HG03139 (cell line): ENCODE measurements around the gene ZNF718.
"Not testable (repeated sequence)": the region's sequence is repeated elsewhere in the genome, so short reads cannot be mapped to it uniquely, and the experiment has no call there.

Experiments used
- ATAC-seq: cut with Tn5 transposase; IDR thresholded peaks from one replicate; pipeline ENCODE4 v1.9.1; 2021; ENCODE audit not compliant: unreplicated experiment

ZNF718 gene

GRCh38 chr4:147233-147632, 22.9 kb downstream of the ZNF718 start:
- no peak for ATAC-seq

DNA sequence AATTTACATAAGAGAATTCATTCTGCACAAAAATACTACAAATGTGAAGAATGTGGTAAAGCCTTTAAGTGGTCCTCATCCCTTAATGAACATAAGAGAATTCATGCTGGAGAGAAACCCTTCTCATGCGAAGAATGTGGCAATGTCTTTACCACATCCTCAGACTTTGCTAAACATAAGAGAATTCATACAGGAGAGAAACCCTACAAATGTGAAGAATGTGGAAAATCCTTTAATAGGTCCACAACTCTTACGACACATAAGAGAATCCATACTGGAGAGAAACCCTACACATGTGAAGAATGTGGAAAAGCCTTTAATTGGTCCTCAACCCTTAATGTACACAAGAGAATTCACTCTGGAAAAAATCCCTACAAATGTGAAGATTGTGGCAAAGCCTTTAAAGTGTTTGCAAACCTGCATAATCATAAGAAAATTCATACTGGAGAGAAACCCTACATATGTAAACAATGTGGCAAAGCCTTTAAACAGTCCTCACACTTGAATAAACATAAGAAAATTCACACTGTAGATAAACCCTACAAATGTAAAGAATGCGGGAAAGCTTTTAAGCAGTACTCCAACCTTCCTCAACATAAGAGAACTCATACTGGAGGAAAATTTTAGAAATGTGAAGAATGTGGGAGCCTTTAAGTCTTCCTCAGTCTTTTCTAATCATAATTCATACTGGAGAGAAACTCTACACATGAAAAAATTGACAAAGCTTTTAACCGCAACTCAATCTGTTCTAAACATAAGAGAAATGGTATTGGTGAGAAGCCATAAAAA, 37.4 kb downstream of the ZNF718 start:
- no peak for ATAC-seq

DNA sequence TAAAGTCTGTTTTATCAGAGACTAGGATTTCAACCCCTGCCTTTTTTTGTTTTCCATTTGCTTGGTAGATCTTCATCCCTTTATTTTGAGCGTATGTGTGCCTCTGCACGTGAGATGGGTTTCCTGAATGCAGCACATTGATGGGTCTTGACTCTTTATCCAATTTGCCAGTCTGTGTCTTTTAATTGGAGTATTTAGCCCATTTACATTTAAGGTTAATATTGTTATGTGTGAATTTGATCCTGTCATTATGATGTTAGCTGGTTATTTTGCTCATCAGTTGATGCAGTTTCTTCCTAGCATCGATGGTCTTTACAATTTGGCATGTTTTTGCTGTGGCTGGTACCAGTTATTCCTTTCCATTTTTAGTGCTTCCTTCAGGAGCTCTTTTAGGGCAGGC, 45.3 kb downstream of the ZNF718 start:
- not testable (repeated sequence) for ATAC-seq

DNA sequence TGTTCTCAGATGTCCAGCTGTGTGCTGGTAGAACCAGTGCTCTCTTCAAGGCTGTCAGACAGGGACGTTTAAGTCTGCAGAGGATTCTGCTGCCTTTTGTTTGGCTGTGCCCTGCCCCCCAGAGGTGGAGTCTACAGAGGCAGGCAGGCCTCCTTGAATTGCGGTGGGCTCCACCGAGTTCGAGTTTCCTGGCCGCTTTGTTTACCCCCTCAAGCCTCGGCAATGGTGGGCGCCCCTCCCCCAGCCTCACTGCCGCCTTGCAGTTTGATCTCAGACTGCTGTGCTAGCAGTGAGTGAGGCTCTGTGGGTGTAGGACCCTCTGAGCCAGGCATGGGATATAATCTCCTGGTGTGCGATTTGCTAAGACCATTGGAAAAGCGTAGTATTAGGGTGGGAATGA, 47.0 kb downstream of the ZNF718 start:
- not testable (repeated sequence) for ATAC-seq

DNA sequence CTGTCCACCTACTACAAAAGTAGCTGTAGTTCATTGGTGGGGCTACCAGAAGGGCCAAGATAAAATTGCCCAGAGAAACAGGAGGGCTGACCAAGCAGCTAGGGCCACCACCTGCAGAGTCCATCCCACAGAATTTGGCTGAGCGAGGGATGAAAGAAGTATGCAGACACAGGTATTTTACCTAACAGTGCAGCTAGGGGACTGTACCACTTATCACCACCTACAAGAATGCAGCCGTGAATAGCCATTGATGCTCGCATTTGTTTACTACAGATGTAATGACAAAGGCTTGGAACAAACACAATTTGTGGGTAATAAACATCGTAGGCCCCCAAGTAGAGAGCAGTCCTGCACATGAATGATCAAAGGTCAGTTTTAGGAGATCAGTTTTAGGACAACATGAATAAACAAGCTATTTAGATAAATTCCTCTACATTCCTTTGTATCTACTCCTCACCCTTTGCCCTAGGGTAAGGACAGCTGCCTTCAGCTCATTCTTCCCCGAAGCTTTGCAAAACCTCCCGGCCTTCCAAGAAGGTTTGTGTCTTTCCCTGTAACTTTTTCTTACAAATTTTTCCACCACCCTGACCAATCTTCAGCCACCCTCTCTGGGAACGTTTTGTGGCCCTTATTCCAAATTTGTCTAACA, 49.5 kb downstream of the ZNF718 start:
- ATAC-seq, result no peak

DNA sequence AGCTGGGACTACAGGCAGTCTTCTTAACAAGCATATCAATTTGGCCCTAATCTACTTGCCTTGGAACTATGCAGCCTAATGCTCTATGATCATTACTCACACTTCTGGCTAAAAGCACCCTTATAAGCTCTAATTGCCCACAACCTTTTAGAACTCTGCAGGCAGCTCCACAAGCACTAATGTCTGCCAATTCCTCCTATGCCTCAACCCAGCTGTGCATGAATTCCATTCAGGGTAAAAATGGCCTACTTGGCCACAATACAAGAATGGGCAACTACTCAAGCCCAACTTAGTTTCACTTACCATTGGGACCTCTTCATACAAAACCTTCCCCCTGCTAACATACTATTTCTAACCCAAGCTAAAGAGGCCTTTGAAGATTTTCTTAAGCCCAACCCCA, 51.7 kb downstream of the ZNF718 start:
- ATAC-seq, result no peak

DNA sequence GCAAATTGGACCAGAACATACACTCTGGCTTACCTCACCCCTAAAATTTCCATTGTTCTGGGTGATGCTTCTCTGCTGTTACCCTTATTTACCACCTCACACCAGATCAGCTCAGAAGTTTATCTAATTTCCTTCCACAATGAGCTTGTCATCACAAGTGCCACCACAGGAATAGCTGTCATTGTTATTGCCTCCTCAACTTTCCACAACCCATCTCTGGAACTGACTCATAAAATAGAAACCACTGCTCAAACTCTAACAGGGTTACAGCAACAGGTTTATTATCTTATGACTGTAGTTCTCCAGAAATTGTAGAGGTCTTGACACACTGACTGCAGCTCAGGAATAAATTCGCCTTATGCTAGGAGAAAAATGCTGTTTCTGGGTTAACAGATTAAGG, 52.7 kb downstream of the ZNF718 start:
- ATAC-seq, result no peak

- not testable (repeated sequence) for ATAC-seq
These were observed 57.9 kb downstream of the ZNF718 start for GRCh38 chr4:182225-182624.

- no peak for ATAC-seq
These were observed 63.8 kb downstream of the ZNF718 start for GRCh38 chr4:188091-188490.

DNA sequence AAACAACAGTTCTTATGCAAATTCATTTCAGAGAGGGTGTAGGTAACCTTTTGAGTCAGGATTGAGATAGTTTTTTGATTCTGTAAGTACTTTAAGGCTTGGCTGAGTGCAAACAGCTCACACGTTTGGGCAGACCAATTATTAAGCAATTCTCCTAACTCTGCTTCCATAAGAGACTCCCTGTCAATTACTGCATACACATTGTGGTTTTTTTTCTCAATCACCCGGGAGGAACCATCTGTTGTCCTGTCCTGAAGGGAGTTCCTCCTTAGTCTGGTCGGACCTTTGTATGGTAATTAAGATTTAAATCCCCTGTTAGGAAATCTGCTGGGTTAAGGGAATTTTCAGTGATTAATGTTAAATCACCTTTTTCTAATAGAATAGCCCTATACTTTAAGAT, 70.9 kb downstream of the ZNF718 start:
- ATAC-seq, result not testable (repeated sequence)

GRCh38 chr4:200936-201335, 76.6 kb downstream of the ZNF718 start:
- ATAC-seq, result no peak

GRCh38 chr4:202822-203221, 78.5 kb downstream of the ZNF718 start:
- ATAC-seq, result not testable (repeated sequence)

DNA sequence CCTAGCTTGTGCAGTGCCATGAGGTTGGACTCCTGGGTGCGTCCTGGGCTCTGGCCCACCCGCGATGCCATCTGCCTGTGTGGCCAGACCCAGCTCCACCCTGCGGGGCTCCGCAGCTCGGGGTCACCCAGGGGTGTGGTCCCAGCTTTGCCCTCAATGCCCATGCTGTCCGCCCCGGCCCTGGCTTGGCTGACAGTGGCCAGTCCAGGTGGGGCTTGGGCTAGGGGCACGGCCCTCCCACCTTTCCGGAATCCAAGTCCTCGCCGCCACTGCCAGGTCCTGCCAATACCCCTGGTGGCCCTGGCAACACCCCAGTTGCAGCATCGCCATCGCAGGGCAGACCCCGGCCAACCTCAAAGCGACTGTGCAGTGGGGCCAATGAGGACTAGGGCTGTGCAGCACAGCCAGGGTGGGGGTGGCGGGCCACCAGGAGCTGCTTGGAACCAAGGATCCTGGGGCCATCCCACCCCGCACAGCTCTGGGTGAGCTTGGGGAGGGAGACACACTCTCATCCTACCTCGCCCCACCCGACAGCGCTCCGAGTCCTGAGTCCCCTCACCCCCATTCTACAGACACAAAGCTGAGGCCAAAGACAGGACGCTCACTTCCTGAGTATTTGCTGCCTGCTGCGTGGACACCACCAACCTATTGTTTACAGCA, 80.9 kb downstream of the ZNF718 start:
- no peak for ATAC-seq

- ATAC-seq, result no peak
These were observed 81.8 kb downstream of the ZNF718 start for GRCh38 chr4:206054-206453.

- not testable (repeated sequence) for ATAC-seq
These were observed 84.3 kb downstream of the ZNF718 start for GRCh38 chr4:208416-209096.

GRCh38 chr4:211033-211511, 86.8 kb downstream of the ZNF718 start:
- no peak for ATAC-seq

DNA sequence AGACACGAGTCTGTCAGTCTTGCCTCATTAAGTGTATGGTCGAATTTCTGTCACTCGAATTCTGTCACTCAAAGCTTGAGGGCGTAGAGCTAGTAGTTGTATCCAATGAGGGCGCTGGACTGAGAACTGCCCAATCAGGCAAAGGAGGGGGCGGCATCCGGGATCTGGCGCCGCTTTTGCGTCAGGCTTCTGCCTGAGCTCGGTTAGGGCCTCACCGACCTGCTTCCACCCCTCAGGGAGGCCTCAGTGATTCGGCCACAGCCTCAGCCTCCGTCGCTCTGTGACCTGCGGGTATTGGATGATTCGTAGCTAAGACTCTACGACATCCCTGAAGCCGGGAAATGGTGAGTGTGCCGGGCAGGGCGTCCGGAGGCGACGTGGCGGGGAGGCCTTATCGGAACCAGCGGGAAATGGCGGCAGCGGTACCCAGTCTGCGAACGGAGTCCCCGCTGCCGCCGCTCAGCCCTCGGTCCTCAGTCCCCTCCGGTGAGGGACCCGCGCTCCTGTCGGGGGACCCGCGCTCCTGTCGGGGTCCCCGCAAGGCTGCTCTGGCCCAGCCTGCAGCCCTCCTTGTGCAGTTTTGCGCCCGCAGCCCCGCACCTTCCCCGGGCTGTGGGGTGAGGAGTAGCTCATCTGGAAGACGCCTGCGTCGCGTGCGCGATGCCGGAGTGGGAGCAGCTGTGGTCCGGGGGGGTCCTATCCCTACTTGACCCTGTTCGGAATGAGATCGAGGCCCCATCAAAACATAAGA, 88.3 kb downstream of the ZNF718 start:
- no peak for ATAC-seq

DNA sequence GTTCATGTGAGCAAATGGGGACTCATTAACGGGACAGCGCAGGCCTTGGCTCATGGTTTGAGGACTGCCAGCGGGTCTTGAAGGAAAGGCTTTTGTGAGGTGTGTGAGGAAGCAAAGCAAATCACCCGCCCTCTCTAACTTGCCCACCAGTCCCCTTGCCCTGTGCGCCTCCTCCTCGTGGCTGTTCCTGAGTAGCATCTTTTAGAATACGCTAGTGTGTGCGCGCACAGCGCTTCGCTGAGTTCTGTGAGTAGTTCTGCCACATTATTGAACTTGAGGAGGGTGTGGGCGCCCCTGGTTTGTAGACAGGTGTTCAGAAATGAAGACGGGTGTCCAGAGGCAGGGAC, 88.9 kb downstream of the ZNF718 start:
- not testable (repeated sequence) for ATAC-seq
